ENCODE results near the gene CAMSAP1.
"Not testable (repeated sequence)": the region's sequence is repeated elsewhere in the genome, so short reads cannot be mapped to it uniquely, and the experiment has no call there.

Gene CAMSAP1, protein sequence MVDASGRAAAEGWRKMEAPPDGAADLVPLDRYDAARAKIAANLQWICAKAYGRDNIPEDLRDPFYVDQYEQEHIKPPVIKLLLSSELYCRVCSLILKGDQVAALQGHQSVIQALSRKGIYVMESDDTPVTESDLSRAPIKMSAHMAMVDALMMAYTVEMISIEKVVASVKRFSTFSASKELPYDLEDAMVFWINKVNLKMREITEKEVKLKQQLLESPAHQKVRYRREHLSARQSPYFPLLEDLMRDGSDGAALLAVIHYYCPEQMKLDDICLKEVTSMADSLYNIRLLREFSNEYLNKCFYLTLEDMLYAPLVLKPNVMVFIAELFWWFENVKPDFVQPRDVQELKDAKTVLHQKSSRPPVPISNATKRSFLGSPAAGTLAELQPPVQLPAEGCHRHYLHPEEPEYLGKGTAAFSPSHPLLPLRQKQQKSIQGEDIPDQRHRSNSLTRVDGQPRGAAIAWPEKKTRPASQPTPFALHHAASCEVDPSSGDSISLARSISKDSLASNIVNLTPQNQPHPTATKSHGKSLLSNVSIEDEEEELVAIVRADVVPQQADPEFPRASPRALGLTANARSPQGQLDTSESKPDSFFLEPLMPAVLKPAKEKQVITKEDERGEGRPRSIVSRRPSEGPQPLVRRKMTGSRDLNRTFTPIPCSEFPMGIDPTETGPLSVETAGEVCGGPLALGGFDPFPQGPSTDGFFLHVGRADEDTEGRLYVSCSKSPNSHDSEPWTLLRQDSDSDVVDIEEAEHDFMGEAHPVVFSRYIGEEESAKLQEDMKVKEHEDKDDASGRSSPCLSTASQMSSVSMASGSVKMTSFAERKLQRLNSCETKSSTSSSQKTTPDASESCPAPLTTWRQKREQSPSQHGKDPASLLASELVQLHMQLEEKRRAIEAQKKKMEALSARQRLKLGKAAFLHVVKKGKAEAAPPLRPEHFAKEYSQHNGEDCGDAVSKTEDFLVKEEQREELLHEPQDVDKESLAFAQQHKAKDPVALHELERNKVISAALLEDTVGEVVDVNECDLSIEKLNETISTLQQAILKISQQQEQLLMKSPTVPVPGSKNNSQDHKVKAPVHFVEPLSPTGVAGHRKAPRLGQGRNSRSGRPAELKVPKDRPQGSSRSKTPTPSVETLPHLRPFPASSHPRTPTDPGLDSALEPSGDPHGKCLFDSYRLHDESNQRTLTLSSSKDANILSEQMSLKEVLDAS (N-terminal part only)

DNA sequence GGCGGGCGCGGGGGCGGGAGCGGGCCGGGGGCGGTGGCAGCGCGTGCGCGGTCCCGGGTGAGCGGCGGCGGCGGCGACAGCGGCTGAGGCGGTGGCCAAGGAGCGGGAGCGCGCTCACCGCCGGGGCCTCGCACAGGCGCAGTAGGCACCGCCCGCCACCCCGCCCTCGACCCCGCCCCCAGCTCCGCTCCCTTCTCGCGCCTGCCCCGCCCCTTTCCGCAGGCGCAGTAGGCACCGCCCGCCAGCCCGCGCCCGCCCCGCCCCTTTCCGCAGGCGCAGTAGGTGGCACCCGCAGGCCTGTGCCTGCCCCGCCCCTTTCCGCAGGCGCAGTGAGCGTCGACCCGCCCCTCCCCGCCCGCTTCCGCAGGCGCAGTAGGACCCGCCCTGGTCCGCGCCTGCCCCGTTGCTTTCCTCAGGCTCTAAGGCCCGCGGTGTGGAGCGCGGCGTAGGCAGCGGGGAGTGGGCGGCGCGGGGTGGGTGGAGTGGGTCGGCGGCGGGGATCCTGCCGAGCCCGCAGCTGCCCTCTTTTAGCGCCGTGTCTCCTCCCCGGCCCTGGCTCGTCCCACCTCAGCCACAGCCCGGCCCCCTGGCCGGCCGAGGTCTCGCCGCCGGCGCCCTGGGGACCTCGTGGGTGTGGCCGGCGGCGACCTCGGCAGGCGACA lies at the start of gene CAMSAP1:
Gene CAMSAP1 (minus strand): TSS at position 116 of the 662 bp plus-strand sequence. CDS start 387 bp downstream, outside the sequence.
- peak; percentile 89 for DNase-seq

DNA sequence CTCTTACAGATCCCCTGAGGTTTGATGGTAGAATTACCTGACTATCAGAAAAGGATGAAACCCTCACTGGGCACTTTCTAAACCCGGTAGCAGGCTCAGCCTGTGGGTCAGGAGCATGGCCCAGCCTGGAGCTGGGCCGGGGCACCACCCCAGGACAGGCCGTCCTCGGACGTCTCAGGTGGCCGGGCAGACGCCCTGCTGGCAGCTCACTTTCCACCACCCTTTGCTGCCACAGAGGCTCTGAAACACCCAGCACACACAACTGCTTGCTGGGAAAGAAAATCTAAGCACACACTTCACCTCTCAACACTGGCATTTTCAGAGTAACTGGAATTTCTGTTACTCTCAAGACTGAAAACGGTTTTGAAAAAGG lies 49.4 kb upstream of the CAMSAP1 start:
- DNase-seq, result no peak

DNA sequence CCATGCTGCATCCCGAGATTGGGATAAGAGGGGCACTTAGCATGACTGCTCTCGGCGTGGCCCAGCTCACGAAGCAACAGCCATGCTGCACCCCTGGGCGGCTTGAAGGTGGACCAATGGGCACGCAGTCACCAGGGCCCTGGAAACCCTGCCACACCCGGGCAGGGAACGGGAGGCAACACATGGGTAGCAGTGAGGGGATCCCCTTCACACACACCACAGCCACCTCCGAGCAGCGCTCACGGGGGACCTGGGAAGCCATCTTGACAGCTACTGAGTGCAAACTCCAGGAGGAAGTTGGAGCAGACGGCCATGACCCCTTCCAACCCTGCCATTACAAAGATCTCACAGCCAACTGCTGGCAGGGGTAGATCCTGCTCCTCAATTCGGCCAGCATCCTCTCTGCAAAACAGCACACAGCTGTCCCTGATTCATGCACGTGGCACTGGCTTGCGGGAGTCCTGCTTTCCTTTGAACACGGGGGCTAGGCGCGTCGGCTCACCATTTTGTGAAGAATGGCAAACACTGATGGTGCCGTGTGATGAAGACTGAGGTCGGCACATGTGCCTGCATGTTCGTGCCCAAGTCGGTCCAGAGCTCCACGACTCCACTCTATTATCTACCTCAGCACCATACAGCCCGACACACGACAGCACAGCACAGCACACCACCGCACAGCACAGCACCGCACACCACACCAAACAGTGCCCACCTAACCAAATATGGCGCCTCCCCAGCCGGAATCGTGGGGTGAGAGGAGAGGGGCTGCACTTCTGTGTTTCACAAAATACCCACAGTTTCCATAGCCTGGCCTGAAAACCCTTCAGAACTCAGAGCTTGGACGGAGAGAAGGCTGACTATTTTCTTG lies 48.8 kb upstream of the CAMSAP1 start:
- DNase-seq, result no peak

DNA sequence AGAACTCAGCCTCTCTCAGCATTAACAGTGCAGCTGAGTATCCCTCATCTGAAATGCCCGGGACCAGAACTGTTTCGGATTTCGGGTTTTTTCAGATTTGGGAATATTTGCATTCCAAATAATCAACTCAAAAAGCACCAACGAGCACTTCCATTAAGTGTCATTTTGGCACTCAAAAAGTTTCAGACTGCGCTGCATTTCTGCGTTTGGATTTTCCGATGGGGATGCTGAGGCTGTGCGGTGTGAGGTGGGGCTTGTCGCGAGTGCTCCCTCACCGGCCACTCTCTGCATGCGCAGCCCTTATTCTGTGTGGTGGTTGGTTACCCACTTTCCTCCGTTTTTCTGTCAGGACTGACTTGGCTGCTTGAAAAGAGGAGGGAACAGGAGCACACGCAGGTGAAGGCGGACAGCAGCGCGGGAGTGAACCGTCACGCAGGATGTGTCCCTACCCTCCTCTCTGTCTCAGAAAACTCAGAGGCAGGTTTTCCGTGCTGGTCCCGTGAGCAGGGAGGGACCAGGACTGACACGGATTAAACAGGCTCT lies 45.4 kb upstream of the CAMSAP1 start:
- no peak for DNase-seq

DNA sequence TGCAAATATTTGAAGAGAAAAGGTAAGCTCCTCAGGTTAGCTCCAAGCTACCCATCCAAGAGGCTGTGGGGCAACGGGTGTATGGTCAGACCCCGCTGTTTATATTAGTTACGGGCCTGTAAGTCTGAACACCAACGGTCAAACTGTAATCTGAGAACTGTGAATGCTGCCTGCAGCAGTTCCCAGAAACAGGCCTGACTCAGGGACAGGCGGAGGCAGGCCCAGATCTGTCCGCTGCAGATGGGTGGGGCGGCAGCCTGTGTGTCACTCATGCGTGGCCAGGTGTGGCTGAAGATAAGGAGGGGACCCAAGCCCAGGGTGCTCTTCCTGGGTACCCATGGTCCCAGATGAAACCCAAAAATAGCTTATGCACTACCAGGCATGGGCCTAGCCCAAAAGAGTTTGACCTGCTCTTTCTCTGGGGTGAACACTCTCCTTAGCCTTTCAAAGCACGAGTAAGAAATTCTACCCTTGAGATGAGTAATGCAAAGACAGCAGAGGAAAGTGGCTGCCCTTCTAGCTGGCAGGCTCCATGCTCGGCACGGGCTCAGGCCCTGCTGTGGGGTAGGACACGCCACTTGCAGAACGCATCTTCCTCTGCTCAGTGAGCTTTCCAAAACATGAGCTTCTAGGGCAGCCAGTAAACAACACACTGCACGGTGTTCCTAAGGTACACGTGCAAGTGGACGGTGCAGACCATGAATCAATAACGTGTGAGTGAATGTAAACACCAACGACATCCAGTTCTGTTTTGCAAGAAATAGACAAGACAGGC lies 44.7 kb upstream of the CAMSAP1 start:
- DNase-seq, result no peak

DNA sequence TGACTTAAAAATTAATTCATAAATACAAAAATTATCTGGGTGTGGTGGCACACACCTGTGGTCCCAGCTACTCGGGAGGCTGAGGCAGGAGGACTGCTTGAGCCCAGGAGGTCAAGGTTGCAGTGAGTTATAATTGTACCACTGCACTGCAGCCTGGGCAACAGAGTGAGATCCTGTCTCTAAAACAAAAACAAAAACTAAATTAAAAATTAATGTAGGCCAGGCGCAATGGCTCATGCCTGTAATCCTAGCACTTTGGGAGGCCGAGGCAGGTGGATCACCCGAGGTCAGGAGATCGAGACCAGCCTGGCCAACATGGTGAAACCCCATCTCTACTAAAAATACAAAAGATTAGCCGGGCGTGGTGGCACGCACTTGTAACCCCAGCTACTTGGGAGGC lies 44.0 kb upstream of the CAMSAP1 start:
- not testable (repeated sequence) for DNase-seq

DNA sequence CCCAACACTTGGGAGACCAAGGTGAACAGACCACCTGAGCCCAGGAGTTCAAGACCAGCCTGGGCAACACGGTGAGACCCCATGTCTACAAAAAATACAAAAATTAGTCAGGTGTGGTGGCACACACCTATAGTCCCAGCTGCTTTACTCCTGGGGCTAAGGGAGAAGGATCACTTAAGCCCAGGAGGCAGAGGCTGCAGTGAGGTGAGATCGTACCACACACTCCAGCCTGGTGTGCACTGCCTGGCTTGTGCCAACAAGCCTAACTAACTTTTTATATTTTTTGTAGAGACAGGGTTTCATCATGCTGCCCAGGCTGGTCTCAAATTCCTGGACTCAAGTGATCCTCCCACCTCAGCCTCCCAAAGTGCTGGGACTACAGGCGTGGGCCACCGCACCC lies 43.5 kb upstream of the CAMSAP1 start:
- DNase-seq, result not testable (repeated sequence)

DNA sequence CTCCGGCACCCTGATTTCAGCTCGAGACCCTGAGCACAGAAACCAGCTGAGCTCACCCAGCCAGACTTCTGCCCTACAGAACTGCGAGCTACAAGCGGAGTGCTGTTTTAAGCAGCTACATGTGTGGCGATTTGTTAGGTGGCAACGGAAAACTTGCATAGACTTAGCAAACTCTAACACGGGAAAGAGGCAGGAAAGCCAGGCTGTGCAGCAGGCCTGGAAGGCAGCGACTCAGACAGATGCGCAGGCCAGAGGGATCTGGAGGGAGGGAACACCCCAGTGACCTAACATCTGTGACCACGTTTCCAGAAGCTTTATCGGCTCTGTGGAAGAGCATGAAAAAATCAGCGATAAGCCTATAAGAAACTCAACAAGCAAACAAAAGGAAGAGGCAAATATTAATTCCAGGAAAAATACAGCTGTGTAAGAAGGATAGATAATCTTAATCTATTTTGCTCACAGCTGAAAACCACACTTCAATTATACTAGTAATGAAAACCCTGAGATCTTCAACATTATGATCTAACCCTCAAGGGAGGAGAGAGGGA lies 42.9 kb upstream of the CAMSAP1 start:
- DNase-seq, result no peak

DNA sequence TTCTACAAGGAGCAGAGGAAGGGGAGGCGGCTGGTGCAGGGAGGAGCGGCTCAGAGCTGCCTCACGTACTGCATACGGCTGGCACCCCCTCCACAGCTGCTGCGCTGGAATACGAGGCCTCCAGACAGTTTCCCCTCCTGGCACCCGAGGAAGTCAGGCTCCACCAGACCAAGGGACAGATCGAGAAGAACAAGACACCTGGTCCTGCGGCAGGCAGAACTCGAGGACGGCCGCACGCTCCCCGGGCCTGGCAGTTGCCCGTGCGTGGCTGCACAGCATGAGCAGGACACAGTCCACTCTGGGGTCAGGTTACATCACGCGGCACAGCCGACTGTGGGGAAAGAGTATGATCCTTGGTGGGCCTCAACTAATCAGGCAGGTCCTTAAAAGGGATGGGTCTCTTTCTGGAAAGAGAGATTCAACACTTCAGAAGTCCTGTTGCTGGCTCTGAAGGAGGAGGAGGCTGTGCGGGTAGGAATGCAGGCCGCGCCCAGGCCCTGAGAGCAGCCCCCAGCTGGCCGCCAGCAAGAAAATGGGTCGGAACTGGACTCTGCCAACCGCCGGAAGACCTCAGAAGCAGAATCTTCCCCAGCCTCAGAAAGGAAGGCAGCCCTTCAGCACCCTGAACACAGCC lies 42.3 kb upstream of the CAMSAP1 start:
- DNase-seq, result no peak

DNA sequence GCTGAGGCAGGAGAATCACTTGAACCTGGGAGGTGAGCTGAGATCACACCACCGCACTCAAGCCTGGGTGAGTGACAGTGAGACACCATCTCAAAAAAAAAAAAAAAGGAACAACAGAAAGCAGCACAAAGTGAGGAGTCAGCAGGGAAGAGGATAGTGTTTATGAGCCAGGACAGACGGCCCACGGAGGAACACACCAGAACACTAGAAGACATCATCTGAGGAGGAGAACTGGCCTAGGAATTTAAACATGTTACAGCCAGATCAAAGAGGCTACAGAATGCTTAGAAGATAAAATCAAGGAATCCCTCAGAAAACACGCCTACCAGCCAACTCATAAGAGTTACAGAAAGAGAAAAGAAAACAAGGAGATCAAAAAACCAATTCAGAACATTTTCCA lies 41.6 kb upstream of the CAMSAP1 start:
- DNase-seq, result no peak

DNA sequence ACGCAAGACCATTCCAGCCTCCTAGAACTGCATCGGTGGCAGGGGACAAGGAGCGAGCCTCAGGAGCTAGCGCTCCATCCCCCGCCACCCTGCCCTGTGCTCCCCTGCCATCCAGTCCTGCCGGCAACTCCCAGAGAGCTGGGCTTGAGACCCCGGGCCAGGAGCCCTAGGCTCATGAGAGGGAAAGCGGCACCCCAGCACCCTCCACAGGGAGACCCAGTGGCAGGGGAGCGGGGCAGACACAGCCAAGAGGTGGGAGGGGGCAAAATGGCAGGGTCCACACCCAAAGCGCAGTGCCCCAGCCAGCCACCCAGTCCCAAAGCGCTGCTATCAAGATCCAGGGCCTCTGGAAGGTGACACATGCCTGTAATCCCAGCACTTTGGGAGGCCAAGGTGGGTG lies 41.1 kb upstream of the CAMSAP1 start:
- no peak for DNase-seq

DNA sequence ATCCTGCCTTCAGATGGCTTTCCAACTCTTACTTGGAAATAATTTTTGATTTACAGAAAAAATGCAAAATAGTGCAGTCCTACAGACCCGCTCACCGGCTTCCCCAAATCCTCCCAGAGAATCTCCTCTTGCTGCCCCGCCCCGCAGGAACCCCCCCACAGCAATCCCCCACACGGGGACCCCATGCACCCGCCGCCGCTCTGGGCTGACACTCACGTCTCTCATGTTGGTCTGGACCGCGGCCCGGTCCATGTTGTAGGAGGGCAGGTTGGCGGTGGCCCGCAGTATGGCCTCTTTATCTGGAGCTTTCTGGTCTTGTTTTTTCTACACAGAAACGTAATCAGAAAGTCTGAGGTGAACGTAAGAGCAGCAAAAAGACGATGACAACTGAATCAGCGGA lies 40.2 kb upstream of the CAMSAP1 start:
- DNase-seq, result no peak

DNA sequence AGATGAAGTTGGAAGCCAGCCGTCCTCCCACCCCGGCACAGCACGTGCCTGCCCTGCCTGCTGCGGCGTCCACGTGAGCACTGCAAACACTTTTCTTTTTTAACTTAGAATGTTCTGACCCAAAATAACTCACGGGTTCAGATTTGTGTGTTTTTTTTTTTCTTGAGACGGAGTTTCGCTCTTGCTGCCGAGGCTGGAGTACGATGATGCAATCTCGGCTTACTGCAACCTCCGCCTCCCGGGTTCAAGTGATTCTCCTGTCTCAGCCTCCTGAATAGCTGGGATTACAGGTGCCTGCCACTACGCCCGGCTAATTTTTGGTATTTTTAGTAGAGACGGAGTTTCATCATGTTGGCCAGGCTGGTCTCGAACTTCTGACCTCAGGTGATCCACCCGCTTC lies 39.8 kb upstream of the CAMSAP1 start:
- DNase-seq, result not testable (repeated sequence)

DNA sequence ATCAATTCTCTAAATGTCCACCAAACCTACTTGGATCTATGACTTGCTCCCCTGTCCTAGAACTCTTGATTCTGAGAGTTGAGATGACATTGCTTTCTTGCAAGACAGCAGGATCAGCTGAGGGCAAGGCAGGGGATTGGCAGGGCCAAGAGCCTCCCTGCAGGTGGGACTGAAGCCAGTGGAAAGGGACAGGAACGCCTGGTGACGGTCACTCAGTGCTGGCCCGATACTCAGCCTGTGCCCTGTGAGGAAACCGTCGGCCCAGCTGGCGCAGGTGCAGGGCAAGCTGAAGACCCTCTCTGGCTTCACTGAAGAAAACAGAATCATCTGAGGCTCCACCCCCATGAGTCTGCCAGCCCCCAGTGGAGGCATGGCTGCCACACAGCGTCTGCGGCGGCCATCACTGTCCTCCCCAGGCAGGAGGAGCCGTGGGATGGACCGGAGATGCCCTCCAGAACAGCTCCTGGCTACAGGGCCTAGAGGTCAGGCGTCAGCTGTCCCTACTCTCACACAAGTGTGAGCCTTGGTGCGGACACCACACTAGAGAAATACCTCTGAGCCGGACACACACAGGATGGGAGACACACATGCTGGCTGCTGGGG lies 39.1 kb upstream of the CAMSAP1 start:
- no peak for DNase-seq

DNA sequence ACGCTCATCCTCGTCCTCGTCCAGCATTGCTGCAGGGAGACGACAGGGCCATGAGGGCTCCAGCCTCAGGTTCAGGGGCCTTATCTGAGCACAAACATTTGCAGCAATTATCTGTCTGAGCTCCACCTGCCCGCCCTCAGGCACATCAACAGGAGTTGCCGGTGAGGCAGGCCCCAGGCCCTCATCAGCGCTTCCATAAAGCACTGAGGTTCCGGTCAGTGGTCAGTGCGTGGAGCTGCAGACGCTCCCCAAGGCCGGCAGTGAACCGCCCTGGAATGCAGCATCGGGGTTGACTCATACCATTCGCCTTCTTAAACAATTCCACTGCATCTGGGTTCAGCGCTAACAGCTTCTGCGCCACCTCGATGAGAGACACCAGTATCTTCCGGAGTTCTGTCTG lies 38.6 kb upstream of the CAMSAP1 start:
- DNase-seq, result no peak

DNA sequence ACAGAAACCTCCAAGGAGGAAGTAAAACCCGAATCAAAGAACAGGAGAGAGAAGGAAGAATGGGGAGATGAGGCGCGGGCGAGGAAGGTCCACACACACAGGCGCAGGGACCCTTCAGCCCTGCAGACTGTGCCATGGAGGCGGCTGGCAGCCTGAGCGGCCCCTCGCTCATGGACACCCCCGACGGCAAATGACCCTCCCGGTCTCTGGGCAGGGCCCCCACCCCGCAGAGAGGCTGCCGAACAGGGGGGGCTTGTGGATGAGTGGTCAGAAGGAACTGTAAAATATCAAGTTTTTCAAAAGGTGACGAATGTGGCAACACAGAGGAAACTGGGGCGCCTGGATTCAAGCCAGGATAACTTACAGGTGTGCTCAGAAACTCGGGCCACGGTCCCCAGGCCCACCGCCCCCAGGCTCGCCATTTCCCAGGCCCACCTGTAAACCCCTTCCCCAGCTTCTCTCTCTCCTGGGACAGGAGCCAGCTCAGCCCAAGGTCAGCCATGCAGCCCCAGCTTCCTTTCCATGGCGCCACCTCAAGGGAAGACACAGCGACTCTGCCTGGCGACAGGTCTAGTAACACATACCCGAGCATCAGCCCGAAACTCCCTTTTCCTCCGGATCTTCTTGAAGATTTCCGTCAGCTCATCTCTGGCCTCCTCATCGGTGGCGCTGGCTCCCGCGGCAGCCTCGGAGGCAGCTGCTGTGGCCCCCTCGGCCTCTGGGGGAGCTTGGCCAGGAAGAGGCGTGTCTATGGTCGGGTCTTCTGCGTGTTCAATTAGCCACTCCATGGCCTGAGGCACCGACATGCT lies 37.3 kb upstream of the CAMSAP1 start:
- DNase-seq, result no peak

DNA sequence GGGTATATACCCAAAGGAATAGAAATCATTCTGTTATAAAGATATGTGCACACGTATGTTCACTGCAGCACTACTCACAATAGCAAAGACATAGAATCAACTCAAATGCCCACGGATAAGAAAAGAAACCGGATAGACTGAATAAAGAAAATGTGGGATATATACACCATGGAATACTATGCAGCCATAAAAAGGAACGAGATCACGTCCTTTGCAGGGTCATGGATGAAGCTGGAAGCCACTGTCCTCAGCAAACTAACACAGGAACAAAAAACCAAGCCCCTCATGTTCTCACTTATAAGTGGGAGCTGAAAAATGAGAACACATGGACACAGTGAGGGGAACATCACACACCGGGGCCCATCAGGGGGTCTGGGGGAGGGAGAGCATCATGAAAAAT lies 36.3 kb upstream of the CAMSAP1 start:
- not testable (repeated sequence) for DNase-seq

DNA sequence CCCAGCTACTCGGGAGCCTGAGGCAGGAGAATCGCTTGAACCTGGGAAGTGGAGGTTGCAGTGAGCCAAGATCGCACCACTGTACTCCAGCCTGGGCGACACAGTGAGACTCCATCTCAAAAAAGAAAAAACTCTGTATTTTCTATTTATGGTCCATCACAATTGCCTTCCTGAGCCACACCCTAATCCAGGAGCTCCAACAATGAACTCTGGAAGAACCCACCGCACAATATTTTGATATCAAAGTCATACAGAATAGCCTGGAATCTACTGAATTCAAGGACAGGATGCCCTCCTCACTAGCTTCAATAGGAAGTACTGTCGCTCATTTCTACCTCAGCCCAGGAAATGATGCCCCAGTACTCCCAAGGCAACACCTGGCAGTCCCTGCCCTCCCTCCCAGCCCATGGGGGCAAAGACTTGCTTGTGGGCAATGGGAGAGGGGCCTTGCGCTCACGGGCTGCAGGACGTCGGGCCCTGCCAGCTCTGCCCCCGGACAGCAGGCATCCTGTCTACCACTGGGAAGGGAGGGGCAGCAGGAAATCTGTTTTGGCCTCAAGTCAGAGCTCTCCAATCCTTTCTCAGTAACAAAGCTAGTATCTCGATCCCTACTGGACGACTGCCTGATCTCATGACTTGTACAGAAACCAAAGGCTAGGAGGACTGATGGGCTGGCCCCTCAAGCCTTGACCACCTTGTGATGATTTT lies 34.1 kb upstream of the CAMSAP1 start:
- no peak for DNase-seq
